ENCODE measurements around the gene NKAIN2.

NKAIN2 gene

DNA sequence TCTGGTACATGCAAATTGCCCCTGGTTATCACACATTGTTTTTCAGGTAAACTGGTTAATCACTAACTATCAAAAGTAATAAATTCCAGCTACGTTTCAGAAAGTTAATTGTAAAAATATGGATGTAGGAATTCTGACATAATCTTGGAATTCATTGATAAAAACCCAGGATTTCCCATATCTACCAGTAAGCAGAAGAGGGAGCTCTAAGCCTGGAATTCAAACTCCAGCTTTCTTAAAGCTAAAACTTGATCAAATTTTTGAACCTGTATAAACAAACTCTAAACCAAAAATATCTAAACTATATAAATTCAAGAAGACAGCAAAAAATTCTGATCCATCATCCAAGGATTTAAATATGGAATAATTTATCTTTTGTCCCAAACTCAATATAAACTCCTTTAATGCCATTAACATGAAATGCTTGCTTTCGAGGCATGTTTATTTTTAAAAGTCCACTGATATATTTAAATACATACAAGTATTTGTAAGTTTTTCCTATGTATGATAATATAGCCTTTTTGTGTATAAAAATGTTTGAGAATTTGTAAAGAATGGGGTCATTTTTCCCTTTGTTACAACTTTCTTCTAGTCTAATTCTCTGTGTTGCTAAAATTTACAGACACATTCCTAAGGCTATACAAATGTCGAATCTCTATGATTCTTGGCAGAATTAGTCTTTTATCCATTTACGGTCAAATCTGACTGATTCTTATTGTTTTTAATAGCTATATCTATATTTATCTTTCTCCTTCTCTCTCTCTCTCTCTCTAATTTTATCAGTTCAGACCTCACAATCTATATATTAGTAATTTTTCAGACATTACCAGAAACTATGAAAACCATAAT, 1067.2 kb downstream of the NKAIN2 start:
- Histone ChIP-seq H3K4me1 (ENCODE audit: low read length) (no peaks in the 10 kb centered on the region), H3K27me3 (replicated peaks; ENCODE audit: insufficient read depth, low read length) (no peaks in the 10 kb centered on the region), H3K36me3 (replicated peaks; ENCODE audit: insufficient read depth, low read length) (no peaks in the 10 kb centered on the region), H3K4me3 (ENCODE audit: low read length) (no peak overlapping the region), H3K9me3 (replicated peaks; ENCODE audit: insufficient read depth, low read length) (no peaks in the 10 kb centered on the region), H2AFZ (ENCODE audit: low read length) (no peak overlapping the region), H3F3A (ENCODE audit: insufficient read depth, low read length) (no peaks in the 10 kb centered on the region), H3K27ac (ENCODE audit: low read length) (no peak overlapping the region), H3K79me2 (ENCODE audit: low read length) (no peaks in the 10 kb centered on the region), H3K9me2 (replicated peaks; ENCODE audit: insufficient read depth, low read length) (no peaks in the 10 kb centered on the region), H3K9ac (ENCODE audit: low read length) (no peak overlapping the region), H4K20me1 (ENCODE audit: insufficient read depth, low read length) (no peaks in the 10 kb centered on the region), H3K4me2 (ENCODE audit: low read depth, low read length) (no peak overlapping the region)
- TF ChIP-seq CTCF (IDR thresholded peaks at IDR 0.05; ENCODE audit: low read length) = peak; percentile 42
- TF ChIP-seq EZH2phosphoT487 (IDR thresholded peaks at IDR 0.05; ENCODE audit: low read length) = no peak
- no peak for TF ChIP-seq EZH2 (optimal IDR thresholded peaks at IDR 0.05; ENCODE audit: low read depth, low read length)
- DNase-seq = no peak

DNA sequence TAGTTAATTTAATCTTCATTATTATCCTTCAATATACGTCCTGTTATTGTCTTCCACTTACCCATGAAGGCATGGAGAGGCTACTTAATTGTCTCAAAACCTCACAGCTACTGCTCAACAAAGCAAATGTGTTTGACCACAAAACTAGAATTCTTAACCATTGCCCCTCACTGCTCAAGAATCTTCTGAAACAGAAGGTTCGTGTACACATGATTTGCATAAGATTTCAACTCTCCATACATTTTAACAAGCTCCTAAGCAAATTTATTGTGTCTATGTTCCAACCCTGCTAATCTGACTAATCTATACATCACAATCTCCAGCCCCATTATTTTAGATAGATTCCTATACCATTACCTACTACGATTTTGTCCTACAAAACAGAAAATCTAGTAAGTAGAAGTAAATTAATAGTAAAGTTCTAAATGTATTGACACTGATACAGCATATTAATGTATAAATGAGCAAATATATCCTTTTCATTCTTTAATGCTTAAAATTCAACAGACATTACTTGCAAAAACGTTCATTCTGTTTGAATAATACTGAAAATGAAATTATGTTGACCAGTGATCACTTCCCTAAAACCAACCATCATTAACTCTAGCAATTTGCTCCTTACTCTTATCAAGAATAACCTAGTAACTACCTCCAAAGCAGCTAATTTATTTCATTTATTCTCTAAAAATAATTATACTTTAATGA, 1068.8 kb downstream of the NKAIN2 start:
- Histone ChIP-seq H3K27ac (ENCODE audit: low read length) (no peak overlapping the region), H3K9ac (ENCODE audit: low read length) (no peak overlapping the region), H3K79me2 (ENCODE audit: low read length) (no peaks in the 10 kb centered on the region), H3K4me3 (ENCODE audit: low read length) (no peak overlapping the region), H3K27me3 (replicated peaks; ENCODE audit: insufficient read depth, low read length) (no peaks in the 10 kb centered on the region), H3K4me2 (ENCODE audit: low read depth, low read length) (no peak overlapping the region), H3K9me3 (replicated peaks; ENCODE audit: insufficient read depth, low read length) (no peaks in the 10 kb centered on the region), H3F3A (ENCODE audit: insufficient read depth, low read length) (no peaks in the 10 kb centered on the region), H3K9me2 (replicated peaks; ENCODE audit: insufficient read depth, low read length) (no peaks in the 10 kb centered on the region), H4K20me1 (ENCODE audit: insufficient read depth, low read length) (no peaks in the 10 kb centered on the region), H3K4me1 (ENCODE audit: low read length) (no peaks in the 10 kb centered on the region), H2AFZ (ENCODE audit: low read length) (no peak overlapping the region), H3K36me3 (replicated peaks; ENCODE audit: insufficient read depth, low read length) (no peaks in the 10 kb centered on the region)
- DNase-seq = no peak
- no peak for TF ChIP-seq CTCF (IDR thresholded peaks at IDR 0.05; ENCODE audit: low read length)
- no peak for TF ChIP-seq EZH2phosphoT487 (IDR thresholded peaks at IDR 0.05; ENCODE audit: low read length)
- TF ChIP-seq EZH2 (optimal IDR thresholded peaks at IDR 0.05; ENCODE audit: low read depth, low read length) = no peak

- Histone ChIP-seq H3F3A (ENCODE audit: insufficient read depth, low read length) (no peaks in the 10 kb centered on the region), H4K20me1 (ENCODE audit: insufficient read depth, low read length) (no peaks in the 10 kb centered on the region), H3K9ac (ENCODE audit: low read length) (no peak overlapping the region), H3K4me2 (ENCODE audit: low read depth, low read length) (no peak overlapping the region), H3K27me3 (replicated peaks; ENCODE audit: insufficient read depth, low read length) (no peaks in the 10 kb centered on the region), H3K27ac (ENCODE audit: low read length) (no peak overlapping the region), H3K4me1 (ENCODE audit: low read length) (no peaks in the 10 kb centered on the region), H3K4me3 (ENCODE audit: low read length) (no peak overlapping the region), H3K9me2 (replicated peaks; ENCODE audit: insufficient read depth, low read length) (no peaks in the 10 kb centered on the region), H3K36me3 (replicated peaks; ENCODE audit: insufficient read depth, low read length) (no peaks in the 10 kb centered on the region), H2AFZ (ENCODE audit: low read length) (no peak overlapping the region), H3K9me3 (replicated peaks; ENCODE audit: insufficient read depth, low read length) (no peaks in the 10 kb centered on the region), H3K79me2 (ENCODE audit: low read length) (no peaks in the 10 kb centered on the region)
- DNase-seq = no peak
- no peak for TF ChIP-seq EZH2phosphoT487 (IDR thresholded peaks at IDR 0.05; ENCODE audit: low read length)
- TF ChIP-seq CTCF (IDR thresholded peaks at IDR 0.05; ENCODE audit: low read length) = no peak
- no peak for TF ChIP-seq EZH2 (optimal IDR thresholded peaks at IDR 0.05; ENCODE audit: low read depth, low read length)
Observed at GRCh38 chr6:124873066-124873410, 1069.4 kb downstream of the NKAIN2 start.
